ENCODE data around the gene OR10W1.

GRCh38 chr11:58227956-58228615, 40.0 kb downstream of the OR10W1 start:
- TF ChIP-seq YY1 (IDR thresholded peaks at IDR 0.05; ENCODE audit: low read depth, low read length) (no peak), TBP (IDR thresholded peaks at IDR 0.05; ENCODE audit: low read depth, low read length) (no peak), ATF2 (IDR thresholded peaks at IDR 0.05; ENCODE audit: low read length) (no peak), POLR2A (IDR thresholded peaks at IDR 0.05; ENCODE audit: control extremely low read depth in 1 of 2, low read depth in 2 of 2, low read length in 2 of 2) (no peak), CTCF (IDR thresholded peaks at IDR 0.05; ENCODE audit: control extremely low read depth in 1 of 3, insufficient read depth in 1 of 3, low read depth in 1 of 3, low read length in 3 of 3) (no peak), HDAC6 (IDR thresholded peaks at IDR 0.05; ENCODE audit: low read depth, low read length) (no peak), EZH2 (IDR thresholded peaks at IDR 0.05; ENCODE audit: low read depth, low read length, severe bottlenecking) (no peak), RFX5 (IDR thresholded peaks at IDR 0.05; ENCODE audit: borderline replicate concordance, low read depth, low read length) (no peak), ATF3 (IDR thresholded peaks at IDR 0.05; ENCODE audit: insufficient read depth, low read depth, low read length) (no peak), SRF (IDR thresholded peaks at IDR 0.05; ENCODE audit: low read depth, low read length) (no peak), USF2 (IDR thresholded peaks at IDR 0.05; ENCODE audit: low read length) (no peak), NRF1 (IDR thresholded peaks at IDR 0.05; ENCODE audit: low read depth, low read length) (no peak)
